NCI-H187 (cell line): ENCODE data around the gene EVA1A.

Source experiments
- DNase-seq, 2 experiments: peaks; one replicate each; lab custom pipeline; 2025; lab: John Stamatoyannopoulos, UW

The EVA1A gene

GRCh38 chr2:75560768-75561565, at the start of gene EVA1A:
Gene EVA1A (minus strand): TSS chr2:75560939. CDS start chr2:75518140, 42,799 bp downstream.
- DNase-seq = no peak

GRCh38 chr2:75609937-75610508, 49.3 kb upstream of the EVA1A start:
- DNase-seq = no peak

GRCh38 chr2:75609334-75609689, 48.6 kb upstream of the EVA1A start:
- no peak for DNase-seq

GRCh38 chr2:75608684-75609333, 48.1 kb upstream of the EVA1A start:
- peak; percentile 7 to 20 for DNase-seq

- no peak for DNase-seq
Observed at GRCh38 chr2:75607988-75608683, 47.4 kb upstream of the EVA1A start.

GRCh38 chr2:75607400-75607798, 46.7 kb upstream of the EVA1A start:
- no peak for DNase-seq

- no peak for DNase-seq
Observed at GRCh38 chr2:75606761-75607399, 46.1 kb upstream of the EVA1A start.

GRCh38 chr2:75605770-75606529, 45.2 kb upstream of the EVA1A start:
- no peak for DNase-seq

GRCh38 chr2:75604484-75604883, 43.7 kb upstream of the EVA1A start:
- DNase-seq = no peak

- DNase-seq = no peak
Observed at GRCh38 chr2:75603477-75603876, 42.7 kb upstream of the EVA1A start.

GRCh38 chr2:75602724-75603342, 42.1 kb upstream of the EVA1A start:
- no peak for DNase-seq

- no peak for DNase-seq
Observed at GRCh38 chr2:75600461-75601011, 39.8 kb upstream of the EVA1A start.

- DNase-seq = no peak
Observed at GRCh38 chr2:75598589-75599155, 37.9 kb upstream of the EVA1A start.

- no peak for DNase-seq
Observed at GRCh38 chr2:75597949-75598348, 37.2 kb upstream of the EVA1A start.

- DNase-seq = no peak
Observed at GRCh38 chr2:75596784-75597183, 36.0 kb upstream of the EVA1A start.

- no peak for DNase-seq
Observed at GRCh38 chr2:75595541-75596395, 35.0 kb upstream of the EVA1A start.

- DNase-seq = no peak
Observed at GRCh38 chr2:75594596-75594995, 33.9 kb upstream of the EVA1A start.

- DNase-seq = no peak
Observed at GRCh38 chr2:75592888-75593287, 32.1 kb upstream of the EVA1A start.

GRCh38 chr2:75592030-75592429, 31.3 kb upstream of the EVA1A start:
- no peak for DNase-seq
